GOT3 (cell line): Measurements from ENCODE around the gene ARHGEF3.
"Not testable (repeated sequence)": the region's sequence is repeated elsewhere in the genome, so short reads cannot be mapped to it uniquely, and the experiment has no call there.

ENCODE experiments used
- DNase-seq: peaks from one replicate; lab custom pipeline; 2025; ENCODE audit warnings: mixed read lengths; lab: John Stamatoyannopoulos, UW

The ARHGEF3 gene

DNA sequence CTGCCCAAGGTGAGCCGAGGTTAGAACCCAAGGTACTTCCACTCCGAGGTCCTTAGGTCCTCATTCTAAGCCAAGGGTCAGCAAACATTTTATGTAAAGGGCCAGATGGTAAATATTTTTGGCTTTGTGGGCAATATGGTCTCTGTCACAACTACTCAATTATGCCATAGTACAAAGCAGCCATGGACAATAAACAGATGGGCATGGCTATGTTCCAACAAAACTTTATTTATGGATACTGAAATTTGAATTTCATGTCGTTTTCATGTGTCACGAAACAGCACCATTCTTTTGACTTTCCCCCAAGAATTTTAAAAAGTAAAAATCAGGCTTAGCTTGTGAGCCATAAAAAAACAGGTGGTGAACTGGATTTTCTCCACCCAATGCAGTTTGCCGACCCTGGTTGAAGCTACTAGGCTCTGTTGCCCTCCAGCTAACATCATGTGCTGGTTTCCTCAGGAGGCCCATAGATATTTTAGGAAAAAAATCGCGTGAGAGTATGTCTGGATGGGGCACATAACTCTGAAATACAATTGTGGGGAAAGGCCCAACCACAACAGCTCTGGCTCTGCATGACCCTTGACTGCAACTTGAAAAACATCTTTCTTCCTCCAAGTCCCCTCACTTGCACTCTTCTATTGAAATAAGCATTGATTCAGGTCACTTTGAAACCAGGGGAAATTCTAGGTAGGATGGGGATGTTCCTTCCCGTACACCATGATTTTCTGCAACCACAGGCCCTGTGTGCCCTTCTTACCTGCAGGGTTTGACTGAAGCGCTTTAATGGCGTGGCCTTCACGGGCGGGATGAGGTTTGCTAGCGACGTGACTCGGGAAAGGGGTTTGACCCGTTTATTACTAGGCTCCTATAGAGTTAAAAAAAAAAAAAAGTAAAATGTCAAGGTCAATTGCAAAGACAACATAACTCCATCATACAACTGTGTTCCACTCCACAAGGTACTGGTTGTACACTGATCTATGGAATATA, 28.5 kb downstream of the ARHGEF3 start:
- no peak for DNase-seq

DNA sequence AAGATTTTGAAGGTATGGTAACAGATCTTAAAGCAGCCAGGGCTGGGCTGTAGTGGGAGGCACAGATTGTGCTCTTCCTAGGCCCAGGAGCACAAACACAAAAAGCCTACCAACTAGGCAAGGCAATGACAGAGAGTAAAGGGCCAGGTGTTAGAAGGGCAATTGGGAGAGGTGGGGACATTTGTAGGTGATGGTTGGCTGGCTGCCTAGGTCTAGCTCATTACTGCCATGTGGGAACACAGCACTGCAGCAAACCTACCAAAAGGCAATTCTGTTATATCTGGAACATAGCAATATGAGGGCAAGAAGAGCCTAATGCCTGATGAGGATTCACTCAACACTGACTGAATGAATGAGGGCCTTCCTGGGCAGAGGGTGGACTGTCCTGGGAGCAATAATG, 30.4 kb downstream of the ARHGEF3 start:
- DNase-seq, result no peak

DNA sequence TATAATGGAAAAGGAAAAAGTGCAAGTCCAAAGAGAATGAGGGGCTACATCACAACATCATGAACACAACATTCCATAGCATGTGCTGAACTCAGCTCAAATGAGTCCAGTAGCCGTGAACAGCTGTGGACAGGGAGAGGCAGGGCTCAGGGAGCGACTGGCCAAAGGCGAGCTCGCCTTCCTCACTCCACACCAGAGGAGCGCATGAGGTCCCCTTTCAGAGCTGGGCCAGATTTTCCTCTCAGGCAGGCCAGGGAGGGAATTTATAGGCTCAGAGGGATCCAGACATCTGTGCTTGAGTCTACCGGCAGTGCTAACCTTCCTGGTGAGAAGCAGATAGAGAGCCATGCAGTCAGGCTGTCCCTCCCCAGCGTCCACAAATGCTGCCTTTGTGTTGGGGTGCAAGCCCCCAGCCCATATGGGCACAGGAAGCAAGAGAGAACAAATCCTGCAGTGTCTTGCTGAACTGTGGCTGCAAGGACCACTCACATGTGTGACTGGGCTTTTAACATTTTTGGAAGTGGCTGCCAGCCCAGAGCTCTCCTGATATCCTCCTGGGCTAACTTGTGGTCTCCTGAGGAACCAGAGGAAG, 32.5 kb downstream of the ARHGEF3 start:
- DNase-seq, result no peak

DNA sequence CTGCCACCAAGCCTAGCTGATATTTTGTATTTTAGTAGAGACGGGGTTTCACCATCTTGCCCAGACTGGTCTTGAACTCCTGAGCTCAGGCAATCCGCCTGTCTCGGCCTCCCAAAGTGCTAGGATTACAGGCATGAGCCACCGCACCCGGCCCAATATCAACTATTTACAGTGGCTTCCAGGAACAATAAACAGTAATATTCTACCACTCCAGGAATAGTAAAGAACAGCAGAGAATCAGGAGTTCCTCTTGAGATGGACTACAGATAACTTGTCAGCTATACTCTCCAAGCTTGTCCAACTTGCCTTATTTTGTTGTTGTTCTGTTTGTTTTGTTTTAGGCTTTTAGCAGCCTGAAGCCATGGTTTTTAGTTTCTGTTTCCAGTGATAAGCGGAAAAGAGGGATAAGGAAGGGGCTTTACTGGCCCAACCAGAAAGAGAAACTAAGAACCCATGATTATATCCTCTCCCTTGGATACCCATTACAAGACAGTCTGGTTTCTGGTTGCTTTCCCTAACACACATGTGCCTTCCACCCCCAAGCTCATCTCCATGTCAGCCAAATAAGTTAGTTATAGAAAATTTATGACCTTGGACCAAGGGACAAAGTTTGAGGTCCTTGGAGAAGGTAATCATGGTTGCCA, 36.7 kb downstream of the ARHGEF3 start:
- no peak for DNase-seq

DNA sequence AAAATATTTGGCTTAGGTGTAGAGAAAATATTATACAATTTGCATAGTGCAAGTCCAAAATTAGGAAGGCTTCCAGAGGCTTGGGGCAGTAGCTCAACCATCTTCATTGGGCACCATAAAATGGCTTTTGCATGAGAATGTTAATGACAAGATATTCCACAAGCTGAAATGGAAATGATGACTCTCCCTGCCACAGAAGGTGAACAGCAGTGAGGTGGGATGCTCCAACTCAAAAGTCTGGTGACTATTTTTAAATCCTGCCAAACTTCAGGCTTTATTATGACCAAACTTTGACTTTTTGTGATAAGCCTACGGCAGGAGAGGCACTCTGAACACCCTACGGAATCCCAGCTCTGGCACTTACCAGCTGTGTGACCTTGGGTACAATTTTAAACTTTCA, 37.6 kb downstream of the ARHGEF3 start:
- no peak for DNase-seq

DNA sequence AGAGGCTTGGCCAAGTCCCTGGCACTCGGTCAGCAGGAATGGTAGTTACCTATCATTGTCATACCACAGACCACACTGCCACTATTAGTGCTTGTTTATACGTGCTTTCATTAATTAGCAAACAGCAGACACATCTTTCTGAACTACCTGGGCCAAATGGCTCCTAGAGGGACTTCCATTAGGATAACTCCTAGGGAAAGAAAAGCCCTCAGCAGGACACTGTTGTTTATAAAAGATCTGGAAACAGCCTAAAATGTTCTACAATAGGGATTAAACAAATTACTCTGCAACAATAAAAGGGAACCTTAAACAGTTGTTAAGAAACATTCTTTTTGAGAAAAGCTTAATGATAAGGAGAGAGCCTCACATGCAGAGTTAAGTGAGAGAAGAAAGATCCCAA, 38.5 kb downstream of the ARHGEF3 start:
- no peak for DNase-seq

DNA sequence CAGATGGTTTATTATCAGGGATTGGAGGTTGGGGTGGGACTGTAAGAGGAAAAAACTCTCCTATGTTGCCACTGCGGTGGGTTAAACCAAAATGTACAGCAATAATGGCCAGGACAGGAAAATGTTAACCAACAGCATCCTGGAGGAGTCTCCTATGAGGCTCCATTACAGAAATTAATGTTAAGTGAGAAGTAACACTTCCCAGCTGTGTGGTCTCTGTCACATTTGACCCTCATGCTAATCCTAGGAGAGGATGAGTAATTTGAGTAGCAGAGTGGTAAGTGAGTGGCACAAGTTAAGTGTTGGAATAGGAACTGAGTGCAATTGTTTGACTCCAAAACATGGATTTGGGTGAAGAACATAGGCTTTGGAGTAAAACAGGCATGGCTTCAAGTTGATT, 39.0 kb downstream of the ARHGEF3 start:
- no peak for DNase-seq

DNA sequence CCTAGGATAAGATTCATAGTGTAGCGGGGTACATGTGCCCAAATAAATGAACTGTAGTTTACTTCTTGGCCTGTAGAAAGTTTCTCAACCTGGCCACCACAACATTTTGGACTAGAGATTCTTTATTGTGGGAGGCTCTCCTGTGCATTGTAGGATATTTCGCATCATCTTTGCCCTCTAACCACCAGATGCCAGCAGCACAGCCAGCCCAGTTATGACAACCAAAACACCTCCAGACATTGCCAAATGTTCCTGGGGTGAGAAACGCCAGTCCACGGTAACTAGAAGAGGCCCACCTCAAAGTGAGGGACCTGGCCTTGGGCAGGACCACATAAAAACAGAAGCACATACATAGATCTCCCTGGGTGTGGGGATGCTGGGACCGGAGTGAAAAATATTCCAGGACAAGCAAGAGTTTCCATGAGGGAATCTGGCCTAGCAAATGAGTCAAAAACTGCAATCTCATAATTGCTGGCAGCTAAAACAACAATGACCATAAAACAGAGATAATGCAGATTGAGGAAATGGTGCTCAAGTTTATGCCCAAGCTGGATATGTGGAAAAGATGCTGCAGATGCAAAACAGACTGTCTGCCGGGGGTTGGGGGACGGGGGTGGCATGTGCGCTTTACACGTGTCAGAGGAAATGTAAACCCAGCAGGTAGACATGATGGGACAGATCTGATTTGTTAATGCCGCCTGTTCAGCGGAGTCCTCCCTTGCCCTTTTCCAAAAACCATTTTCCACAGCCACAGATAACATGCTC, 39.7 kb downstream of the ARHGEF3 start:
- DNase-seq, result no peak

DNA sequence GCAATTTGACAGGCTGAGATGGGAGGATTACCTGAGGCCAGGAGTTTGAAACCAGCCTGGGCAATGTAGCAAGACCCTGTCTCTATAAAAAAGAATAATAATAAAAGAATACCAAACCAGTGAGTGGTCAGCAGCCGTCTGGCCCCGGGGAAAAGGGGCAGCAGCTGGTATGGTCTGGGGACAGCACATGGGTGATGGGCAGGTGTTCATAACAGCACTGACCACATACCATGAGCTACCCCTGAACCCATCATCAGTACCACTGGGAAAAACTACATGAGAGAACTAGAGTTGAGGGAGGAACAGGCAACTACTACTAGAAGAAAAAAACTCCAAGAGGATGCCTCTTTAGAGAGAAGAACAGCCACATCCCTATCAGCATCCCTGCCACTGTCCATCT, 40.7 kb downstream of the ARHGEF3 start:
- no peak for DNase-seq

DNA sequence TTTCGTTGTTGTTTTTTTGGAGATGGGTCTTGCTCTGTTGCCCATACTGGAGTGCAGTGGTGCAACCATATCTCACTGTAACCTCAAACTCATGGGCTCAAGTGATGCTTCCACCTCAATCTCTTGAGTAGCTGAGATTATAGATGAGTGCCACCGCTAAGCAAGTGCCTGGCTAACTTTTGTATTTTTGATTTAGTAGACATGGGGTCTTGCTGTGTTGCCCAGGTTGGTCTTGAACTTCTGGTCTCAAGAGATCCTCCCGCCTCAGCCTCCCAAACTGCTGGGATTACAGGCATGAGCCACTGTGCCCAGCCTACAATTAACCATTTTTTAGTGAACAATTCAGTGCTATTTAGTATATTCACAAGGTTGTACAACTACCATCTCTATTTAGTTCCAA, 42.2 kb downstream of the ARHGEF3 start:
- no peak for DNase-seq

DNA sequence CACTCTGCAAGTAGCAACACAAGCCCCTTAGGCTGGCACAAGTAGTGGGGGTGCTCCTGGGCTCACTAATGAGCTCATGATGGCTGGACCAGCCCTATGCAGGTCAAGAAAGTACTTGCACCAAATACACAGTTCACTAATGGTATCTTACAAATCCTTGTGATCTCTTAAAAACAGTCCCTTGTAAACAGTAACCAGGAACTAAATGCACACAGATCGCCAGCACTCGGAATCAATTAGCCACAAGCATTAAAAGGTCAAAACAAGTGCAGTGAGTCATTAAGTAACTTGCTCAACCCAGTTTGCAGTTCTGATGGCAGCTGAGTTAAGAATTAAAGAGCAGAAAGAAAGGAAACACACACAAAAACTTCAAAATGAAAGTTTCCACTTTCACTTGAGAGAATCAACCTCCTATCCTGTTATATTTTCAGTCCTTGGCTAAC, 43.2 kb downstream of the ARHGEF3 start:
- DNase-seq, result no peak

DNA sequence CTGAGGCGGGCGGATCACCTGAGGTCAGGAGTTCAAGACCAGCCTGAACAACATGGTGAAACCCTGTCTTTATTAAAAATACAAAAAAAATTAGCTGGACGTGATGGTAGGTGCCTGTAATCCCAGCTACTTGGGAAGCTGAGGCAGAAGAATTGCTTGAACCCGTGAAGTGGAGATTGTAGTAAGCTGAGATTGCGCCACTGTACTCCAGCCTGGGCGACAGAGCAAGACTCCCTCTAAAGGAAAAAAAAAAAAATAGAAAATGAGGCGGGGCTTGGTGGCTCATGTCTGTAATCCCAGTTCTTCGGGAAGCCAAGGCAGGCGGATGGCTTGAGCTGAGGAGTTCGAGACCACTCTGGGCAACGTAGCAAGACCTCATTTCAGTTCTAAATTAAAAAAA, 43.7 kb downstream of the ARHGEF3 start:
- not testable (repeated sequence) for DNase-seq

DNA sequence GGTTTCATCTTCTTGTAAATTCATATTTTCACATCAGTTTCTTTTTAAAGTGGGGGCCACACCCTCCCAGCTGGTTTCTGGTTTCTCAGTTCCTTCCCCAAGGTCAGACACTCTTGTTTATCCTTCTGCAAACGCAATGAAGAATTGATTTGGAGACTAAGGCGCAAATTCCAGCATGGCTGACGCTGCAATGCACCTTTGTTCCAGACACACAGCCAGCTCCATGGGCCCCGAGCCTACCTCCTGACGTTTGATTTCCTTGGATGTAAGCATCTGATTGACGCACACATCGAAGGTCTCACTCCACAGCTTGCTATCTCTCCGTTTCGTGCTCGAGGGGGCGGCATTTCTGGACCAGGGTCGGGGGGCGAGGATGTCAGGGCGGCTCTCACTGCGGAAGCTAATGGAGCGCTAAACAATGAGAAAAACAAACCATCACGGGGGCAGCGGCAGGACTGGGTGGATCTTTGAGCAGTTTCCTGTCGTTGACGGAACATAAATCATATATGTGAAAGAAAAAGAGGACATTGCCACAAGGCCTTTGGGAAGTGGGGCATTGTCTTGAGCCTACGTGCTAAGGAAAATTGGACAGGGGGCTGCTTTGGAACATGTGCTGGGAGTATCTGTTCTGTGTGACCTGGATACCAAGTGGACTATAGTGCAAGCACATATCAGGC, 46.9 kb downstream of the ARHGEF3 start:
- DNase-seq, result no peak

DNA sequence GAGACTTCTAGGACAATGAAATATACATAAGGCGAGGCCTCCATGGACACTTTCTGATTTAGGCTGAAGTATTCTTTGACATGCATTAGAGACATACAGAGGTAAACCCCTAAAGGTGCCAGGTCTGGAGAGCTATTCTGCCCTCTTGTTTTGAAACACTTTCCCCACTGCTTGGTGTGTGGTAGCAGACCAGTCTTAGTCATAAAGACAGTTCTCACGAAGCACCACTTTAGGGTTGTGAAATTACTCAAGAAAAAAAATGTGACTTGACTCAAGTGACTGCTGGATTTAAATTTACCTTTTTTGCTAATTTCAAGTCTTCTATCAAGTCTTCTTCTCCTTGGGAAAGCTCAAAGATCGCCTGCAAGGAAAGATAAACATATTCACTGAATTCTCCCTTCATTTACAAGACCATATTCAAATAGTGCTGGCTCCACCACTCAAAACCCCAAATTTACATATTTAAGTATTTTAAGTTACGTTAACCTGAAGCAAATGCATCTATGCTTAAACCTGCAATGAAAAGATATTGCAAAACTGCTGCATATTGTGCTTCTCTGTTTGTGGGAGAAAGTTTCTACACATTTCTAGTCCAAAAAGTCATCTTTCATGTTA, 48.4 kb downstream of the ARHGEF3 start:
- DNase-seq, result no peak

DNA sequence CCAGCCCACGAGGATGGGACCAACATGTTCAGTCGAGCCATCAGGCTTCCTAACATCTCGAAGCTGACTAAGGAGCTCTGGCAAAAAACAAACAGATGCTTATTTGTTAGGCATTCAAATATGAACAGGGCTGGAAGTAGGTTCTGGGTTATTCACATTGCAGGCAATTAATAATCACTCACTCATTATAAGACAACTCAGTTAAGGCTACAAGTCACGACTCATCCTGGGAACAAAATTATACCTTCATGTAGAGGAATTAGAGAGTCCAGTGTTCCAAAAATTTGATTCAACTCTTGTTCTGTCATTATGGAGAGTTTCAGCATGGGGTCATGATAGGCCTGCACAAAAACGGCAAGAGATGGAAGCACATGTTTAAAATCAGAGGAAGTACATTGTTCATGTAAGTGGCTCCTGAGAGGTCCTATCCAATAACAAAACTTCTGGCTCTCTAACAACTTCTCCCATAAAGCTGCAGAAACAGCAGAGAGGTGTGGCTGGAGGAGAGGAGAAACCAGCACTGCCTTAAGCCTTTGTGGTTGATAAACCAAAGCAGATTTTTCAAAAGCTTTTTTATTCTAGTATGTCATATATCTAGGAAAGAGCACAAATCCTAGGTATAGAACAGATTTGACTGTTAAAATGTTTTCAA, 50.6 kb downstream of the ARHGEF3 start:
- DNase-seq, result no peak

DNA sequence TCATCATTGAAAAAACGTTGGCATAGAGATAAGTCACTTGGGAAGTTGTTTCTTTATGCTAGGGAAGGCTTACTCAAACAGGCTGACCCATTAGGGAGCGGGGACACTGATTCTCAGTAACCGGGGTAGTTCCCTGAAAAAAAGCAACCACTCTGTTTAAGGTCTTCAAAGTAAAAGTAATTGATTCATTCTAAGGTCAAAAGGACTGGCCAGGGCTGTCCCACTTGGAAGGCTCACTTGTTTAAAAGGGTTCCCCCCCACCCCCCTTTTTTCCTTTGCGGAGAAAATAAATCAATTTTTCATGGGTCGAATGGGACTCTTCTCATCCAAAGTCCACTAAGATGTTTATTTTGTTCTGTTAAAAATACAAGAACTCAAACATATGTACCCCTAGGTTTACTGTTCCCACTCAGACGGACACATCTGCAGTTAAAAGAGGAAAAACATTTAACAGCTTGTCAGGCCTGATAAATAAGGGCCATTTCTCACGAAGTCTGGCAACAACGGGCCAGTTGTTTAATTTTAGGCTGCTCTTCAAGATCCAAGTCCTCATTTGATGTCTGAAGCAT, 53.0 kb downstream of the ARHGEF3 start:
- no peak for DNase-seq

DNA sequence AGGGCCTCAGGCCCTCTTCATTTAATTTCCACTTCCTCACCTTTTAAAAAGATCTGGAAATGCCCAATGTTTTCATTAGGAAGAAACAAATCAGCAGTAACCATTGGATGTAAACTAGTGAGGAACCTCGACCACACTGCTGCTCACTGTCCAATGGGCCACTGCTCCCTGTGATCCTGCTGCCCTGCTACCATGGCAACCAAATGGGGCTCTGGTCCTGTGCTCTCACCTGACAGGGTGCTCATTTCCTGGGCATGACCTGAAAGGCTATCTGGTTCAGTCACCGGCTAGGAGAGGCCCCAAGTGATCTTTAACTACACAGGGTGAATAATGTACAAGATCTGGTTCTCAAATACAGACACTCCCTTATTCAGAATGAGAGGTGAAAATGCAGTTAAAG, 54.6 kb downstream of the ARHGEF3 start:
- DNase-seq, result no peak

DNA sequence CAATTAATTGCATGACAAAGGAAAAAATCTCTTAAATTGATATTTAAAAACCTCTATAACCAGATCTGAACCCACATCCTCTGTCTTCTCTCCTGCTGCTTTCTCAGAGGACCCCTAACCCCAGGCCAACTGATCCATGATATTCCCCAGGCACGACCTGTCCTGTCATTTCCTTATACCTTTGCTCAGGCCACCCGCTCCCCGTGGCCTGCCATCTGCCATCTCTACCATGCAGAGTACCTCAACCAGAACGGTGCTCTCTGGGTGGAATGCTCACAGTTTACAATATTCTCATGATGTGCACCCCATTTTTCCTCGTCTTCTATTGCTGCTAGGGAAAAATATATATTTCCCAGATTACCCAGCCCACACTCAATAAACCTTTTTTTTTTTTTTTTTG, 57.7 kb downstream of the ARHGEF3 start:
- DNase-seq, result no peak

DNA sequence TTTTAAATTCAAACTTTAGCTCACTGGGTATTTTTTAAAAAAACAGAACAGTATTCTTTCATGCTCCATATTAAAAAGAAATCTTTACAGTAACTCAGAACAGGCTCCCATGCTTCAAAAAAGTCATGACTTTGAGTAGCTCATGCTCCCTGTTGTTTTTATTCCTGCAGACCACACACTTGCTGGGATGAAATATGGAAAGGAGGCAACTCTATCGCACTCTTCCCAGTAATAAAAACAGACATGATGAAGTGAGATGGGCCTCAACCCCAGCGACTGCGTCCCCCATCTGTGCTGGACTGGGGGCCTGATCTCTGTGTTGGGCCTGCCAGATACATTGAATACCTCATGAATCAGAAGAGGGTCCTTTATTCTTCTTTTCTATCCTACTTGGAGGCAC, 58.9 kb downstream of the ARHGEF3 start:
- no peak for DNase-seq

DNA sequence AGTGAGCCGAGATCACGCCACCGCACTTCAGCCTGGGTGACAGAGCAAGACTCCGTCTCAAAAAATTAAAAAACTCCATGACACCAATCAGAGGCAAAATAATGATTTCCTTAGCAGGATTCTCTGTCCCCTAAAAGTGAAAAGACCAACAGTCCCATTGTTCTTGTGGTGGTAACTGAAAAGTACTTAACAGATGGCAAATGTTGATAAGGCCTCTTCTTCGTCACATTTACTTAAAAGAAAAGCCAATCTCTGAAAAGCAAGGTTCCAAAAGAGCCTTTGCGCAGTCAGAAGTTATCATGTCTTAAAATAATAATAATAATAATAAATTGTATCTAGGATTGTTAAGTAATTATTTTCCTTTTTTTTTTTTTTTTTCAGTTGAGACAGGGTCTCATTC, 62.7 kb downstream of the ARHGEF3 start:
- no peak for DNase-seq
